ENCODE measurements around the gene DMBT1. TPM values are rescaled to one million over a fixed set of nuclear protein-coding genes. Genes with fewer than 3 reads are reported as not detected.
A peak's percentile ranks its signal among the peaks of the same experiment; 100 is the strongest.

The DMBT1 gene
- total RNA-seq, 1 donor from 2014 or later: not detected

DNA sequence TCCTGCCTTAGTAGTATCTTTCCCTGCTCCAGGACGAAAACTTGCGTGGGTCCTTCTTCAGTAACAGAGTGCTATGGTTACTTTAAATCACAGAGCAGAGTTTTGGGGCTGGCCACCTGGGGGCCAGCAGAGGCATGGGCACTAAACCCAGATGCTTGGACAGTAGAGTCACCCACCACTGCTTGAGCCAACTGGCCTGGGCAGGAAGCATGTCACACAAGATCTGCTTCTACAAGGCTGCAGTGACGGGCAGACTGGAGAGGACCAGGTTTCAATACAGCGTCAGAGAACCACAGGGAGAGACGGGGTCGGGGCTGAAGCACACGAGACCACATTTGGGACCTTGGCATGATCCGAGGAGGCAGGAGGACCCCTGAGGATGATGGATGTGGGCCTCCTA is 14.3 kb upstream of the DMBT1 start:
- Histone ChIP-seq H3K4me1 (ENCODE audit: insufficient read depth, low read length) (no peaks in the 10 kb centered on the region), H3K27ac (ENCODE audit: low read depth, low read length) (no peak overlapping the region), H3K79me2 (ENCODE audit: insufficient read depth, low read length) (no peaks in the 10 kb centered on the region), H3K27me3 (ENCODE audit: insufficient read depth, low read length) (no peaks in the 10 kb centered on the region), H3K9ac (ENCODE audit: low read length) (no peak overlapping the region), H3K9me3 (ENCODE audit: insufficient read depth, low read depth, low read length) (no peaks in the 10 kb centered on the region), H2AFZ (ENCODE audit: low read depth, low read length) (no peak overlapping the region), H3K4me3 (ENCODE audit: insufficient read depth, low read depth, low read length) (no peak overlapping the region), H4K20me1 (ENCODE audit: insufficient read depth, low read length) (no peaks in the 10 kb centered on the region), H3K4me2 (ENCODE audit: low read length) (no peak overlapping the region), H3K36me3 (ENCODE audit: insufficient read depth, low read length) (no peaks in the 10 kb centered on the region)
- Mint-ChIP-seq H3K36me3 (ENCODE audit: low read depth, unreplicated experiment) (no peaks in the 10 kb centered on the region), H3K27ac (ENCODE audit: unreplicated experiment) (no peak overlapping the region), H3K4me1 (ENCODE audit: low read depth, unreplicated experiment) (peaks cover 6% of the 10 kb centered on the region), H3K4me3 (ENCODE audit: unreplicated experiment) (no peak overlapping the region), H3K27me3 (ENCODE audit: low read depth, unreplicated experiment) (peaks cover 24% of the 10 kb centered on the region), H3K9me3 (ENCODE audit: unreplicated experiment) (no peaks in the 10 kb centered on the region)
- FAIRE-seq (no peak), DNase-seq (ENCODE audit: low read depth) (no peak)
- TF ChIP-seq, protein P1, sequence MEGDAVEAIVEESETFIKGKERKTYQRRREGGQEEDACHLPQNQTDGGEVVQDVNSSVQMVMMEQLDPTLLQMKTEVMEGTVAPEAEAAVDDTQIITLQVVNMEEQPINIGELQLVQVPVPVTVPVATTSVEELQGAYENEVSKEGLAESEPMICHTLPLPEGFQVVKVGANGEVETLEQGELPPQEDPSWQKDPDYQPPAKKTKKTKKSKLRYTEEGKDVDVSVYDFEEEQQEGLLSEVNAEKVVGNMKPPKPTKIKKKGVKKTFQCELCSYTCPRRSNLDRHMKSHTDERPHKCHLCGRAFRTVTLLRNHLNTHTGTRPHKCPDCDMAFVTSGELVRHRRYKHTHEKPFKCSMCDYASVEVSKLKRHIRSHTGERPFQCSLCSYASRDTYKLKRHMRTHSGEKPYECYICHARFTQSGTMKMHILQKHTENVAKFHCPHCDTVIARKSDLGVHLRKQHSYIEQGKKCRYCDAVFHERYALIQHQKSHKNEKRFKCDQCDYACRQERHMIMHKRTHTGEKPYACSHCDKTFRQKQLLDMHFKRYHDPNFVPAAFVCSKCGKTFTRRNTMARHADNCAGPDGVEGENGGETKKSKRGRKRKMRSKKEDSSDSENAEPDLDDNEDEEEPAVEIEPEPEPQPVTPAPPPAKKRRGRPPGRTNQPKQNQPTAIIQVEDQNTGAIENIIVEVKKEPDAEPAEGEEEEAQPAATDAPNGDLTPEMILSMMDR (IDR thresholded peaks at IDR 0.05; ENCODE audit: insufficient read depth, low read depth, low read length): no peak
- TF ChIP-seq EZH2 (IDR thresholded peaks at IDR 0.05; ENCODE audit: insufficient read depth, low read length): no peak

DNA sequence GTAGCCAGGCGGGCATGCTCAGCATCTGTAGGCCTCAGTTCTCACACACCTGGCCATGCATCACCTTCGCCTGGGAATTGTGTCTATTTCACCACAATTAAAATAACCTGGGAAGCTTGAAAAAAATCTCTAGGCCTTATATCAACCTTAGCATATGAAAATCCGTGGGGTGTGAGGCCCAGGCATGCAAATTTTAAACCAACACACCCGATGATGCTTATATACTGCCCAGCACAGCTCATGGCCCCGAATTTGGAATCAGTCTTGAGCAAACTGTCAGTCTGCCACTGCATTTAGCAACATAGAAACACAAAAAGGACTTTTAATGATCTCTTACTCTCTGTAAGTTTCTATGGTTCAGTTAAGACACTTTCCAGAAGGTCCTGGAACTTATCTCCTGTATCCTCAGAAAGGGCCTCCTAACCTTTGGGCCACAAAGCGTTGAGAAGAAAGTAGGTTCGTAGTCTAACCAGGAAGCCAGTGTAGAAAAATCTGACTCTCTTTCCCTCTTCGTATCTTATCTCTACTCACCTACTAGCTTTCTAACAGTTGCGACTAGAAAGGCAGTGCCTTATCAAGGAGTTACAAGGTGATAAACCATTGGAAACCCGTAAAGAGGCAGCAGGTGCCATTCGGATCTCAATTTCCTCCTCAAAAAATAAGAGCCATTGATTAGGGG is 12.0 kb upstream of the DMBT1 start:
- Histone ChIP-seq H2AFZ (ENCODE audit: low read depth, low read length) (no peak overlapping the region), H3K36me3 (ENCODE audit: insufficient read depth, low read length) (no peaks in the 10 kb centered on the region), H4K20me1 (ENCODE audit: insufficient read depth, low read length) (no peaks in the 10 kb centered on the region), H3K4me3 (ENCODE audit: insufficient read depth, low read depth, low read length) (no peak overlapping the region), H3K79me2 (ENCODE audit: insufficient read depth, low read length) (no peaks in the 10 kb centered on the region), H3K4me2 (ENCODE audit: low read length) (no peak overlapping the region), H3K27ac (ENCODE audit: low read depth, low read length) (no peak overlapping the region), H3K27me3 (ENCODE audit: insufficient read depth, low read length) (no peaks in the 10 kb centered on the region), H3K4me1 (ENCODE audit: insufficient read depth, low read length) (no peaks in the 10 kb centered on the region), H3K9me3 (ENCODE audit: insufficient read depth, low read depth, low read length) (no peaks in the 10 kb centered on the region), H3K9ac (ENCODE audit: low read length) (no peak overlapping the region)
- DNase-seq (ENCODE audit: low read depth) (no peak), FAIRE-seq (no peak)
- Mint-ChIP-seq H3K27ac (ENCODE audit: unreplicated experiment) (no peak overlapping the region), H3K4me3 (ENCODE audit: unreplicated experiment) (no peak overlapping the region), H3K4me1 (ENCODE audit: low read depth, unreplicated experiment) (peaks cover 6% of the 10 kb centered on the region), H3K9me3 (ENCODE audit: unreplicated experiment) (no peaks in the 10 kb centered on the region), H3K27me3 (ENCODE audit: low read depth, unreplicated experiment) (peaks cover 26% of the 10 kb centered on the region), H3K36me3 (ENCODE audit: low read depth, unreplicated experiment) (no peaks in the 10 kb centered on the region)
- TF ChIP-seq EZH2 (IDR thresholded peaks at IDR 0.05; ENCODE audit: insufficient read depth, low read length): no peak
- TF ChIP-seq, protein P1 (IDR thresholded peaks at IDR 0.05; ENCODE audit: insufficient read depth, low read depth, low read length): no peak

DNA sequence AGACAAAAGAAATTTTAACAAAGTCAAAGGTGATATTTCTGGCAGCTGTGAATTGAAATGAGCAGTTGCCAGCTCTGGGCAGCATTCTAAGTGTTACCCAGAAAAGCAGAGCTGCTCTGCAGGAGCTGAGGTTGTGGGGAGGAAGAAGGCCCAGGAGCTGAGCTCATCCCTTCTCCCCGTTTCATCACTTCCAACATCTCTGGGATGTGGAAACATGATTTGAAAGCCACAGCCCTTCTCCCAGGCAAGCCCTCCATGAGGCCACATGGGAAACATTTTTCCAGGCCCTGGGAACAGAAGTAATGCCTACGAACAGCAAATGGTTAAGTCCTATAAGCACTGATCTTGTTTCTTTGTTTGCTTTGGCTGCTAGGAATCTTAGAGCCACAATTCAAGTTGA is 10.9 kb upstream of the DMBT1 start:
- peak overlapping the region; percentile 66 for H3K27ac Mint-ChIP-seq (ENCODE audit: unreplicated experiment)
- no peak overlapping the region for H2AFZ ChIP-seq (ENCODE audit: low read depth, low read length)
- no peak overlapping the region for H3K9ac ChIP-seq (ENCODE audit: low read length)
- H3K4me2 ChIP-seq (ENCODE audit: low read length): no peak overlapping the region
- H3K79me2 ChIP-seq (ENCODE audit: insufficient read depth, low read length): no peaks in the 10 kb centered on the region
- H3K4me3 Mint-ChIP-seq (ENCODE audit: unreplicated experiment): no peak overlapping the region
- FAIRE-seq: no peak
- no peaks in the 10 kb centered on the region for H3K36me3 Mint-ChIP-seq (ENCODE audit: low read depth, unreplicated experiment)
- DNase-seq (ENCODE audit: low read depth): no peak
- H3K27ac ChIP-seq (ENCODE audit: low read depth, low read length): no peak overlapping the region
- H3K4me1 ChIP-seq (ENCODE audit: insufficient read depth, low read length): no peaks in the 10 kb centered on the region
- H3K36me3 ChIP-seq (ENCODE audit: insufficient read depth, low read length): no peaks in the 10 kb centered on the region
- H3K4me3 ChIP-seq (ENCODE audit: insufficient read depth, low read depth, low read length): no peak overlapping the region
- H3K9me3 ChIP-seq (ENCODE audit: insufficient read depth, low read depth, low read length): no peaks in the 10 kb centered on the region
- no peaks in the 10 kb centered on the region for H3K27me3 ChIP-seq (ENCODE audit: insufficient read depth, low read length)
- no peak for TF ChIP-seq EZH2 (IDR thresholded peaks at IDR 0.05; ENCODE audit: insufficient read depth, low read length)
- TF ChIP-seq, protein P1 (IDR thresholded peaks at IDR 0.05; ENCODE audit: insufficient read depth, low read depth, low read length): no peak
- peaks cover 6% of the 10 kb centered on the region for H3K4me1 Mint-ChIP-seq (ENCODE audit: low read depth, unreplicated experiment)
- no peaks in the 10 kb centered on the region for H3K9me3 Mint-ChIP-seq (ENCODE audit: unreplicated experiment)
- H3K27me3 Mint-ChIP-seq (ENCODE audit: low read depth, unreplicated experiment): peaks cover 29% of the 10 kb centered on the region
- no peaks in the 10 kb centered on the region for H4K20me1 ChIP-seq (ENCODE audit: insufficient read depth, low read length)
